Vagina (tissue), 2 donors: ENCODE results near the gene VAX1. TPM values are rescaled to one million over a fixed set of nuclear protein-coding genes. Genes with fewer than 3 reads are reported as not detected.

Experiments used
- DNase-seq, 2 donors: peaks; one replicate each; pipeline ENCODE4 v3.0.0-alpha.2; 2017; ENCODE audit errors: extremely low spot score in 2 of 2
- H3K27ac ChIP-seq: fragments of 200-600 bp; sonication (generic); one replicate; pipeline ENCODE4 v1.5.1; 2019
- H3K27me3 ChIP-seq: fragments of 200-600 bp; sonication (generic); one replicate; pipeline ENCODE4 v1.5.1; 2019
- H3K36me3 ChIP-seq, 2 donors: fragments of 200-600 bp; sonication (generic); one replicate each; pipeline ENCODE4 v1.5.1; 2017 to 2019
- H3K4me1 ChIP-seq: fragments of 200-600 bp; sonication (generic); one replicate; pipeline ENCODE4 v1.5.1; 2019
- H3K4me3 ChIP-seq, 2 donors: fragments of 200-600 bp; sonication (generic); 1 replicate in 1 of 2; 2 replicates in 1 of 2; pipeline ENCODE4 v1.5.1; 2016 to 2019
- H3K9me3 ChIP-seq: fragments of 200-600 bp; sonication (generic); one replicate; pipeline ENCODE4 v1.5.1; 2019
- CTCF ChIP-seq, 3 experiments: fragments of 450-650 bp in 2 of 3; fragments of 200-600 bp in 1 of 3; sonication (generic) in 1 of 3; IDR thresholded peaks; one replicate each; pipeline ENCODE4 v1.5.1; 2017 to 2019; ENCODE audit warnings: antibody characterized with exemption in 3 of 3, mild to moderate bottlenecking in 2 of 3, moderate library complexity in 2 of 3
- POLR2A ChIP-seq, 2 donors: fragments of 450-650 bp; IDR thresholded peaks; one replicate each; pipeline ENCODE4 v1.6.1; 2017; ENCODE audit warnings: antibody characterized with exemption in 2 of 2, mild to moderate bottlenecking in 2 of 2, moderate library complexity in 2 of 2
- POLR2AphosphoS5 ChIP-seq, 2 donors: sonication (generic); formaldehyde crosslinking; IDR thresholded peaks; one replicate each; pipeline ENCODE4 v1.9.0; 2017; ENCODE audit warnings: antibody characterized with exemption in 2 of 2, mild to moderate bottlenecking in 2 of 2, low read depth in 1 of 2; ENCODE audit not compliant: insufficient read depth in 1 of 2
- intact Hi-C: fragments of 100-400 bp; cut with DNase I; formaldehyde crosslinking; loops from one replicate; pipeline ENCODE4 v1.15.1; 2023
- total RNA-seq: library from RNA; depleted of rRNA; stranded (reverse); fragments of >200 nt; gene quantifications from one replicate; pipeline ENCODE4 v1.2.3, GENCODE V29; 2016

Gene VAX1
- total RNA-seq, 1 donor from 2014 or later, result not detected

- intact Hi-C loops, result no loop called here
- peaks cover 45% of the 10 kb centered on the region for H3K4me1 ChIP-seq
- H3K4me3 ChIP-seq, result peak overlapping the region in 1 of 2 donors; percentile 9
Observed at GRCh38 chr10:117134306-117135025, 3.6 kb downstream of the VAX1 start.

GRCh38 chr10:117134056-117134305, 4.1 kb downstream of the VAX1 start:
- TF ChIP-seq POLR2A (IDR thresholded peaks at IDR 0.05), result no peak
- TF ChIP-seq CTCF (IDR thresholded peaks at IDR 0.05), result no peak
- no peak for TF ChIP-seq POLR2AphosphoS5 (IDR thresholded peaks at IDR 0.05; ENCODE audit: insufficient read depth in 1 of 2, low read depth in 1 of 2)
- Histone ChIP-seq H3K4me1 (peaks cover 45% of the 10 kb centered on the region), H3K27ac (no peak overlapping the region), H3K36me3 (no peaks in the 10 kb centered on the region), H3K27me3 (peaks cover 10% of the 10 kb centered on the region), H3K4me3 (no peak overlapping the region), H3K9me3 (no peaks in the 10 kb centered on the region)
- DNase-seq, result no peak
- intact Hi-C loops, result no loop called here

More at GRCh38 chr10:117134306-117135025, 3.6 kb downstream of the VAX1 start:
- H3K36me3 ChIP-seq, result no peaks in the 10 kb centered on the region
- H3K27ac ChIP-seq, result no peak overlapping the region
- H3K27me3 ChIP-seq, result peaks cover 10% of the 10 kb centered on the region
- no peak for TF ChIP-seq POLR2AphosphoS5 (IDR thresholded peaks at IDR 0.05; ENCODE audit: insufficient read depth in 1 of 2, low read depth in 1 of 2)
- TF ChIP-seq CTCF (IDR thresholded peaks at IDR 0.05), result no peak
- no peak for TF ChIP-seq POLR2A (IDR thresholded peaks at IDR 0.05)
- H3K9me3 ChIP-seq, result no peaks in the 10 kb centered on the region
- peak in 1 of 2 donors; percentile 74 for DNase-seq

GRCh38 chr10:117133273-117134055, 4.6 kb downstream of the VAX1 start:
- H3K27me3 ChIP-seq, result peaks cover 10% of the 10 kb centered on the region
- intact Hi-C loops, result no loop called here
- TF ChIP-seq POLR2A (IDR thresholded peaks at IDR 0.05) (no peak), POLR2AphosphoS5 (IDR thresholded peaks at IDR 0.05; ENCODE audit: insufficient read depth in 1 of 2, low read depth in 1 of 2) (no peak)
- peaks cover 44% of the 10 kb centered on the region for H3K4me1 ChIP-seq
- H3K4me3 ChIP-seq, result no peak overlapping the region
- H3K27ac ChIP-seq, result no peak overlapping the region
- H3K9me3 ChIP-seq, result no peaks in the 10 kb centered on the region
- peak in 1 of 2 donors; percentile 49 for DNase-seq
- no peaks in the 10 kb centered on the region for H3K36me3 ChIP-seq

GRCh38 chr10:117132751-117133231, 5.3 kb downstream of the VAX1 start:
- no peak for TF ChIP-seq POLR2A (IDR thresholded peaks at IDR 0.05)
- TF ChIP-seq CTCF (IDR thresholded peaks at IDR 0.05), result no peak
- TF ChIP-seq POLR2AphosphoS5 (IDR thresholded peaks at IDR 0.05; ENCODE audit: insufficient read depth in 1 of 2, low read depth in 1 of 2), result no peak
- H3K27me3 ChIP-seq, result peaks cover 10% of the 10 kb centered on the region

GRCh38 chr10:117131376-117132327, 6.4 kb downstream of the VAX1 start:
- Histone ChIP-seq H3K27me3 (peaks cover 10% of the 10 kb centered on the region), H3K9me3 (no peaks in the 10 kb centered on the region), H3K4me3 (no peak overlapping the region), H3K36me3 (no peaks in the 10 kb centered on the region), H3K4me1 (peaks cover 26% of the 10 kb centered on the region), H3K27ac (no peak overlapping the region)
- intact Hi-C loops, result no loop called here
- peak in 1 of 2 donors; percentile 64 for DNase-seq
- TF ChIP-seq POLR2A (IDR thresholded peaks at IDR 0.05) (no peak), POLR2AphosphoS5 (IDR thresholded peaks at IDR 0.05; ENCODE audit: insufficient read depth in 1 of 2, low read depth in 1 of 2) (no peak), CTCF (IDR thresholded peaks at IDR 0.05) (no peak)

More at GRCh38 chr10:117132751-117133231, 5.3 kb downstream of the VAX1 start:
- Histone ChIP-seq H3K4me3 (no peak overlapping the region), H3K4me1 (peaks cover 37% of the 10 kb centered on the region), H3K27ac (no peak overlapping the region), H3K9me3 (no peaks in the 10 kb centered on the region), H3K36me3 (no peaks in the 10 kb centered on the region)
- DNase-seq, result no peak
- intact Hi-C loops, result no loop called here
